ENCODE results near the gene ATR.
"Not testable (repeated sequence)": the region's sequence is repeated elsewhere in the genome, so short reads cannot be mapped to it uniquely, and the experiment has no call there.

ATR gene

GRCh38 chr3:142568393-142569017, 10.0 kb downstream of the ATR start:
- no peak for TF ChIP-seq ZNF274 (IDR thresholded peaks at IDR 0.05; ENCODE audit: low read depth, low read length)

DNA sequence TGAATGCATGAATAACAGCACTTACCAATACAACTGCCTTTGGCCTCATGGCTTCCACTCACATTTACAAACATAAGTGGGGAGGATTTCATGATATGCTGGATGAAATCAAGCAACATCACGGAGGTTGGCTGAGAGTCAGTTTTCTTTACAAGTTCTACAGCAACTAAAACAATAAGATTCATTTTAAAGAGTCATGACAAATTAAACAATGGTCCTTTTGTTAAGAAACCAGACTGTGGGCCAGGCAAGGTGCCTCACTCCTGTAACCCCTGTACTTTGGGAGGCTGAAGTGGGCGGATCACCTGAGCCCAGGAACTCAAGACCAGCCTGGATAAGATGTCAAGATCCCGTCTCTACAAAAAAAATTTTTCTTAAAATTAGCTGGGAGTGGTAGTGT, 12.4 kb downstream of the ATR start:
- no peak for TF ChIP-seq ZNF274 (IDR thresholded peaks at IDR 0.05; ENCODE audit: low read depth, low read length)
- H3K4me3 ChIP-seq (ENCODE audit: low read length) = no peak overlapping the region

More at GRCh38 chr3:142568393-142569017, 10.0 kb downstream of the ATR start:
- no peak overlapping the region for H3K4me3 ChIP-seq (ENCODE audit: low read length)

- TF ChIP-seq ZNF274 (IDR thresholded peaks at IDR 0.05; ENCODE audit: low read depth, low read length) = no peak
These were observed 15.0 kb downstream of the ATR start for GRCh38 chr3:142563496-142563997.

DNA sequence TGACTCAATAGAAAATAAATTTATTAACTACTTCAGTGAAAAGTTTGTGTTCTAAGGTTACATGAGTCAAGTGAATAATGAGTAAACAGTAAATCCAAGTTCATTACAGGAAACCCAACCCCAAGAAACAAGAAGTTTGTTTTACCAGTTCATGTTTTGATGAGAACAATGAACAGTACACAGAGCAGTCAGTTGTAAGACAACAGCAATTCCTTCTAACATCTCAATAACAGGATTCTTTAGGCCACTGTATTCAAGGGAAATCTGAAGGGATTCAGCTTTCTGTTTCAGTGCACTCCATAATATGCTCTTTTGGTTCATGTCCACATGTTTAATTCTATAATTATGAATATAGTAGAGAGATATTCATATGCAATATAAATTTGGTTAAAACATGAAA, 18.4 kb downstream of the ATR start:
- TF ChIP-seq ZNF274 (IDR thresholded peaks at IDR 0.05; ENCODE audit: low read depth, low read length) = no peak
- no peak overlapping the region for H3K4me3 ChIP-seq (ENCODE audit: low read length)

More at GRCh38 chr3:142563496-142563997, 15.0 kb downstream of the ATR start:
- no peak overlapping the region for H3K4me3 ChIP-seq (ENCODE audit: low read length)

GRCh38 chr3:142553741-142554140, 24.8 kb downstream of the ATR start:
- H3K4me3 ChIP-seq (ENCODE audit: low read length) = no peak overlapping the region
- no peak for TF ChIP-seq ZNF274 (IDR thresholded peaks at IDR 0.05; ENCODE audit: low read depth, low read length)

DNA sequence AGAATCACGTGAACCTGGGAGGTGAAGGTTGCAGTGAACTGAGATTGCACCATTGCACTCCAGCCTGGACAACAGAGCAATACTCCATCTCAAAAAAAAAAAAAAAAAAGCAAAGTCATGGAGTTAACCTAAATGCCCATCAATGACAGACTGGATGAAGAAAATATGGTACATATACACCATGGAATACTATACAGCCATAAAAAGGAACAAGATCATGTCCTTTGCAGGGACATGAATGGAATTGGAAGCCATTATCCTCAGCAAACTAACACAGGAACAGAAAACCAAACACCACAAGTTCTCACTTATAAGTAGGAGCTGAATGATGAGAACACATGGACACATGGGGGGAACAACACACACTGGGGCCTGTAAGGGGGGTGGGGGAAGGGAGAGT, 26.0 kb downstream of the ATR start:
- not testable (repeated sequence) for H3K4me3 ChIP-seq (ENCODE audit: low read length)

GRCh38 chr3:142549986-142550385, 28.5 kb downstream of the ATR start:
- no peak overlapping the region for H3K4me3 ChIP-seq (ENCODE audit: low read length)
- no peak for TF ChIP-seq ZNF274 (IDR thresholded peaks at IDR 0.05; ENCODE audit: low read depth, low read length)

DNA sequence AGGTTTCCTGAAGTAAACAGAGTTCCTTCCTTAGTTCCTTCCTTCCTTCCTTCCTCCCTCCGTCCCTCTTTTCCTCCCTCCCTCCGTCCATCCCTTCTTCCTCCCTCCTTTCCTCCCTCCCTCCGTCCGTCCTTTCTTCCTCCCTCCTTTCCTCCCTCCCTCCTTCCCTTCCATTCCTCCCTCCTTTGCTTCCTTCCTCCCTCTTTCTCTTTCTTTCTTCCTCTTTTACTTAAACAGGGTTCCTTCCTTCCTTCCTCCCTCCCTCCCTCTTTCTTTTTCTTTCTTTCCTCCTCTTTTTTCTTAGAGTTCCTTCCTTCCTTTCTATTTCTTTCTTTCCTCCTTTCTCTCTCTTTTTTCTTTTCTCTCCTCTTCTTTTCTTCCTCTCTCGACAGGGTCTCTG, 35.2 kb downstream of the ATR start:
- no peak for TF ChIP-seq ZNF274 (IDR thresholded peaks at IDR 0.05; ENCODE audit: low read depth, low read length)

DNA sequence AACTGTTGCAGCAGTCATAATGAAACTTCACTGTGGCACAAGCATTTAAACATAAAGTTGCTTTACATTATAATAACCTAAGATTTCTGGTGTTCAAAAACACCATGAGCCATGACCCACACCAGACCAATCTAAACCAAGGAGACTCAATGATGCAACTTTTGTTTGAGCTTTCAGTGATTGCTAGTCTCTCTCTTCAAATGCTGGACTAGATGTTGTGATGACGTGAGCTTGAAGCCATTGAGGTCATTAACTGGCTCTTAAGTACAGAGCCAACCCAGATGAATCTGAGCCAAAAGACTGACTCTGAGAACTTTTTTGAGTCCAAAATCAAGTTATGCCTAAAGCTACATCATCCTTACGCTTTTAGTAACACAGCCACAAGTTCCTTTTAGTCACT, 36.5 kb downstream of the ATR start:
- no peak overlapping the region for H3K4me3 ChIP-seq (ENCODE audit: low read length)
- TF ChIP-seq ZNF274 (IDR thresholded peaks at IDR 0.05; ENCODE audit: low read depth, low read length) = no peak

More for the DNA sequence above, 35.2 kb downstream of the ATR start:
- H3K4me3 ChIP-seq (ENCODE audit: low read length) = no peak overlapping the region

GRCh38 chr3:142536519-142536918, 42.0 kb downstream of the ATR start:
- no peak overlapping the region for H3K4me3 ChIP-seq (ENCODE audit: low read length)
- no peak for TF ChIP-seq ZNF274 (IDR thresholded peaks at IDR 0.05; ENCODE audit: low read depth, low read length)

- no peak overlapping the region for H3K4me3 ChIP-seq (ENCODE audit: low read length)
- TF ChIP-seq ZNF274 (IDR thresholded peaks at IDR 0.05; ENCODE audit: low read depth, low read length) = no peak
These were observed 44.0 kb downstream of the ATR start for GRCh38 chr3:142534543-142534942.

GRCh38 chr3:142530296-142530695, 48.2 kb downstream of the ATR start:
- H3K4me3 ChIP-seq (ENCODE audit: low read length) = no peak overlapping the region
- TF ChIP-seq ZNF274 (IDR thresholded peaks at IDR 0.05; ENCODE audit: low read depth, low read length) = no peak

DNA sequence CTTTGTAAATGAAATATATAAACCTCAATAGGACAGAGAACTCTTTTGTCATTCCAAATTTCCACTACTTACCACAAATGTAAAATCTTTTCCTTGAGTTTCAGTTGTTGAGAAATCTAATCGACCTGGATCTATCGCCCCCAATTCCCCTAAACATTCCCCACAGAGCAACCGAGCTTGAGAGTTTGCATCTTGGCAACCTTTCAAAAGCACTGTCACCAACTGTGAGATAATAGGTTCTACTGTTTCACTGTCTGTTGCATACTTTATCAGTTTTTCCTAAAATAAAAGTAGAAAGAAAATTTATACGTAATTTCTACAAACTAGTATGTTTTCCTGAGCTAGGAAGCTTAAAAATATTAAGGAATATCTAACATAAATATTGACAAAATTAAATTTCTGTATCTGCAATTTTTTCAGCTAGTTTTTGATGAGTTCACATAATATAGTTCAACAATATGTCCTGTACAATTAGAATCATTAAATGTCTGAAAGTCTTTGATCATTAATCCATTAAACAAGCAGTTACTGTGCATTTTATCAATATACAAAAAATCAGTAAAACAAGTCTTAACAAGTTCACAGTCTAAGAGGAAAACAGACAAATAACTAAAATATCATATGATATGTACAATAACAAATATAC, 54.5 kb downstream of the ATR start:
- TF ChIP-seq ZNF274 (IDR thresholded peaks at IDR 0.05; ENCODE audit: low read depth, low read length) = no peak
- H3K4me3 ChIP-seq (ENCODE audit: low read length) = no peak overlapping the region

GRCh38 chr3:142509079-142509478, 69.5 kb downstream of the ATR start:
- no peak for TF ChIP-seq ZNF274 (IDR thresholded peaks at IDR 0.05; ENCODE audit: low read depth, low read length)
- H3K4me3 ChIP-seq (ENCODE audit: low read length) = no peak overlapping the region

DNA sequence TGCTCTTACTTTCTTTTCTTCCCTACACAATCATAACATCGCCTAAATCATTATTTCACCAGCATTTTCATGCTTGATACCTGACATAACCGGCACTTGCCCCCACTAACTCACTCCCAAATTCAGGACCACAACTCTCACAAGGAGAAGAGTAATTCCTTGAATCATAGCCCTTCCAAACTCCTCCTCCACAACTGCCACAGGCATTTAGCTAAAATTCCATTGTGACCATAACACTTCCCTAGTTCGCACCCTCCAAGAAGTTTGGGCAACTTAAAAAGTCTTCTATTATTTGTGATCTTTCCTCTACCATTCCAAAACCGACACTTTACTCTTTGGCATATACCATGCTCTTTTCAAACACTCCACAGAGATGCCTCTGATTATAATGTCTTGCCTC, 71.3 kb downstream of the ATR start:
- H3K4me3 ChIP-seq (ENCODE audit: low read length) = no peak overlapping the region
- no peak for TF ChIP-seq ZNF274 (IDR thresholded peaks at IDR 0.05; ENCODE audit: low read depth, low read length)

Measured in GM08714 (cell line).